ENCODE measurements around the gene SNX30. TPM values are rescaled to one million over a fixed set of nuclear protein-coding genes. Genes with fewer than 3 reads are reported as not detected.

SNX30 gene
- polyA plus RNA-seq, 1 of the 3 experiments (the other 2 are of a cell fraction): 2.7 TPM

DNA sequence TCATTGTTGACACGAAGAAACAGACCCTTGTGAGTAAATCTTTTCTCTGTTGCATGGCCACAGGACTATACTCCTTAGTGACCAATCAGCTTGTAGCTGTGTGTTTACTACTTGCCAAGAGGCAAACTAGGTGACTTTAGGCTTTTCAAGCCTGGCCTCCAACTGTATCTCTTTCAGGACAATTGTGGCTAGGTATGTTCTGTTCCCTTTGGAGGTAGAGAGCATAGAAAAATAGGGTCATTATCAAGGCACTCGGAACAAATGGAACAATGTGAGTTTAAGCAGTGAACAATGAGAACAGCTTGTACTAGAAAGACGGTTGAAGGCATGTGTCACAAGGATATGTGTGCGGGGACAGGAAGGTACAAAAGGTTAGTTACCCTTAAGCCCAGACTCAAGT is 92.0 kb downstream of the SNX30 start:
- 84% methylated on average over 4 of the region's 4 CpGs for WGBS (ENCODE audit: low lambda C conversion rate)
- TF ChIP-seq FOSL2 (IDR thresholded peaks at IDR 0.05; ENCODE audit: borderline replicate concordance, low read depth) (no peak), GATA2 (CRISPR knock-in tag; IDR thresholded peaks at IDR 0.05) (no peak), RFX5 (IDR thresholded peaks at IDR 0.05; ENCODE audit: low read length) (no peak), MXI1 (IDR thresholded peaks at IDR 0.05; ENCODE audit: low read depth, low read length) (no peak), TAF1 (IDR thresholded peaks at IDR 0.05; ENCODE audit: borderline replicate concordance, low read depth, low read length) (no peak), RCOR1 (IDR thresholded peaks at IDR 0.05; ENCODE audit: low read length) (no peak), GABPA (IDR thresholded peaks at IDR 0.05; ENCODE audit: low read depth) (no peak), JUND (IDR thresholded peaks at IDR 0.05) (no peak), CHD2 (IDR thresholded peaks at IDR 0.05; ENCODE audit: low read length, partially characterized antibody) (no peak), RXRA (IDR thresholded peaks at IDR 0.05; ENCODE audit: borderline replicate concordance, low read depth) (no peak)
- TF ChIP-seq, protein P1, sequence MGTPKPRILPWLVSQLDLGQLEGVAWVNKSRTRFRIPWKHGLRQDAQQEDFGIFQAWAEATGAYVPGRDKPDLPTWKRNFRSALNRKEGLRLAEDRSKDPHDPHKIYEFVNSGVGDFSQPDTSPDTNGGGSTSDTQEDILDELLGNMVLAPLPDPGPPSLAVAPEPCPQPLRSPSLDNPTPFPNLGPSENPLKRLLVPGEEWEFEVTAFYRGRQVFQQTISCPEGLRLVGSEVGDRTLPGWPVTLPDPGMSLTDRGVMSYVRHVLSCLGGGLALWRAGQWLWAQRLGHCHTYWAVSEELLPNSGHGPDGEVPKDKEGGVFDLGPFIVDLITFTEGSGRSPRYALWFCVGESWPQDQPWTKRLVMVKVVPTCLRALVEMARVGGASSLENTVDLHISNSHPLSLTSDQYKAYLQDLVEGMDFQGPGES (IDR thresholded peaks at IDR 0.05; ENCODE audit: low read depth, low read length): no peak
- TF ChIP-seq, protein P2, sequence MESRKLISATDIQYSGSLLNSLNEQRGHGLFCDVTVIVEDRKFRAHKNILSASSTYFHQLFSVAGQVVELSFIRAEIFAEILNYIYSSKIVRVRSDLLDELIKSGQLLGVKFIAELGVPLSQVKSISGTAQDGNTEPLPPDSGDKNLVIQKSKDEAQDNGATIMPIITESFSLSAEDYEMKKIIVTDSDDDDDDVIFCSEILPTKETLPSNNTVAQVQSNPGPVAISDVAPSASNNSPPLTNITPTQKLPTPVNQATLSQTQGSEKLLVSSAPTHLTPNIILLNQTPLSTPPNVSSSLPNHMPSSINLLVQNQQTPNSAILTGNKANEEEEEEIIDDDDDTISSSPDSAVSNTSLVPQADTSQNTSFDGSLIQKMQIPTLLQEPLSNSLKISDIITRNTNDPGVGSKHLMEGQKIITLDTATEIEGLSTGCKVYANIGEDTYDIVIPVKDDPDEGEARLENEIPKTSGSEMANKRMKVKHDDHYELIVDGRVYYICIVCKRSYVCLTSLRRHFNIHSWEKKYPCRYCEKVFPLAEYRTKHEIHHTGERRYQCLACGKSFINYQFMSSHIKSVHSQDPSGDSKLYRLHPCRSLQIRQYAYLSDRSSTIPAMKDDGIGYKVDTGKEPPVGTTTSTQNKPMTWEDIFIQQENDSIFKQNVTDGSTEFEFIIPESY (IDR thresholded peaks at IDR 0.05; ENCODE audit: borderline replicate concordance, low read depth): no peak
- TF ChIP-seq, protein P3, sequence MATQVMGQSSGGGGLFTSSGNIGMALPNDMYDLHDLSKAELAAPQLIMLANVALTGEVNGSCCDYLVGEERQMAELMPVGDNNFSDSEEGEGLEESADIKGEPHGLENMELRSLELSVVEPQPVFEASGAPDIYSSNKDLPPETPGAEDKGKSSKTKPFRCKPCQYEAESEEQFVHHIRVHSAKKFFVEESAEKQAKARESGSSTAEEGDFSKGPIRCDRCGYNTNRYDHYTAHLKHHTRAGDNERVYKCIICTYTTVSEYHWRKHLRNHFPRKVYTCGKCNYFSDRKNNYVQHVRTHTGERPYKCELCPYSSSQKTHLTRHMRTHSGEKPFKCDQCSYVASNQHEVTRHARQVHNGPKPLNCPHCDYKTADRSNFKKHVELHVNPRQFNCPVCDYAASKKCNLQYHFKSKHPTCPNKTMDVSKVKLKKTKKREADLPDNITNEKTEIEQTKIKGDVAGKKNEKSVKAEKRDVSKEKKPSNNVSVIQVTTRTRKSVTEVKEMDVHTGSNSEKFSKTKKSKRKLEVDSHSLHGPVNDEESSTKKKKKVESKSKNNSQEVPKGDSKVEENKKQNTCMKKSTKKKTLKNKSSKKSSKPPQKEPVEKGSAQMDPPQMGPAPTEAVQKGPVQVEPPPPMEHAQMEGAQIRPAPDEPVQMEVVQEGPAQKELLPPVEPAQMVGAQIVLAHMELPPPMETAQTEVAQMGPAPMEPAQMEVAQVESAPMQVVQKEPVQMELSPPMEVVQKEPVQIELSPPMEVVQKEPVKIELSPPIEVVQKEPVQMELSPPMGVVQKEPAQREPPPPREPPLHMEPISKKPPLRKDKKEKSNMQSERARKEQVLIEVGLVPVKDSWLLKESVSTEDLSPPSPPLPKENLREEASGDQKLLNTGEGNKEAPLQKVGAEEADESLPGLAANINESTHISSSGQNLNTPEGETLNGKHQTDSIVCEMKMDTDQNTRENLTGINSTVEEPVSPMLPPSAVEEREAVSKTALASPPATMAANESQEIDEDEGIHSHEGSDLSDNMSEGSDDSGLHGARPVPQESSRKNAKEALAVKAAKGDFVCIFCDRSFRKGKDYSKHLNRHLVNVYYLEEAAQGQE (IDR thresholded peaks at IDR 0.05; ENCODE audit: low read depth, low read length): no peak
- TF ChIP-seq, protein P4, sequence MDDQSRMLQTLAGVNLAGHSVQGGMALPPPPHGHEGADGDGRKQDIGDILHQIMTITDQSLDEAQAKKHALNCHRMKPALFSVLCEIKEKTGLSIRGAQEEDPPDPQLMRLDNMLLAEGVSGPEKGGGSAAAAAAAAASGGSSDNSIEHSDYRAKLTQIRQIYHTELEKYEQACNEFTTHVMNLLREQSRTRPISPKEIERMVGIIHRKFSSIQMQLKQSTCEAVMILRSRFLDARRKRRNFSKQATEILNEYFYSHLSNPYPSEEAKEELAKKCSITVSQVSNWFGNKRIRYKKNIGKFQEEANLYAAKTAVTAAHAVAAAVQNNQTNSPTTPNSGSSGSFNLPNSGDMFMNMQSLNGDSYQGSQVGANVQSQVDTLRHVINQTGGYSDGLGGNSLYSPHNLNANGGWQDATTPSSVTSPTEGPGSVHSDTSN (IDR thresholded peaks at IDR 0.05): no peak
- Histone ChIP-seq H3K4me3 (ENCODE audit: low read depth in 2 of 2, low read length in 1 of 2) (no peak overlapping the region), H3K9ac (no peak overlapping the region), H3K27ac (ENCODE audit: low read depth in 2 of 2, low read length in 1 of 2) (no peak overlapping the region), H2AFZ (ENCODE audit: low read depth) (no peak overlapping the region), H3K9me3 (no peaks in the 10 kb centered on the region), H3K9me2 (no peaks in the 10 kb centered on the region), H3K27me3 (ENCODE audit: insufficient read depth) (no peaks in the 10 kb centered on the region), H3K4me2 (no peak overlapping the region), H3F3A (replicated peaks; ENCODE audit: insufficient read depth) (peaks cover 3% of the 10 kb centered on the region), H3K4me1 (ENCODE audit: control insufficient read depth in 1 of 2, insufficient read depth in 2 of 2, low read depth in 1 of 2, low read length in 1 of 2) (peaks cover 0 to 5% of the 10 kb centered on the region in 2 experiments; a peak in 1 of 4 replicates), H4K20me1 (ENCODE audit: insufficient read depth) (no peaks in the 10 kb centered on the region), H3K36me3 (replicated peaks in 1 of 2; ENCODE audit: control insufficient read depth in 1 of 2, insufficient read depth in 2 of 2, low read length in 1 of 2) (peaks cover 3 to 10% of the 10 kb centered on the region in 2 experiments), H3K79me2 (ENCODE audit: insufficient read depth) (no peaks in the 10 kb centered on the region)
- ChIA-PET POLR2A (no interaction called here), CTCF (interaction anchor here (0.8 to 1.3 kb wide), 4 partner anchors 23 to 756 kb away, joined by 3 to 4 read pairs (median 3); no protein-coding TSS in a partner anchor)
- DNase-seq: no peak

Data from SK-N-SH (cell line).